Measurements from ENCODE around the gene XPO1.
"Not testable (repeated sequence)": the region's sequence is repeated elsewhere in the genome, so short reads cannot be mapped to it uniquely, and the experiment has no call there.

The XPO1 gene

GRCh38 chr2:61446971-61447370 lies 91.2 kb downstream of the XPO1 start:
- not testable (repeated sequence) for DNase-seq (ENCODE audit: low read depth); H3K4me3 ChIP-seq (ENCODE audit: low read depth, low read length)

DNA sequence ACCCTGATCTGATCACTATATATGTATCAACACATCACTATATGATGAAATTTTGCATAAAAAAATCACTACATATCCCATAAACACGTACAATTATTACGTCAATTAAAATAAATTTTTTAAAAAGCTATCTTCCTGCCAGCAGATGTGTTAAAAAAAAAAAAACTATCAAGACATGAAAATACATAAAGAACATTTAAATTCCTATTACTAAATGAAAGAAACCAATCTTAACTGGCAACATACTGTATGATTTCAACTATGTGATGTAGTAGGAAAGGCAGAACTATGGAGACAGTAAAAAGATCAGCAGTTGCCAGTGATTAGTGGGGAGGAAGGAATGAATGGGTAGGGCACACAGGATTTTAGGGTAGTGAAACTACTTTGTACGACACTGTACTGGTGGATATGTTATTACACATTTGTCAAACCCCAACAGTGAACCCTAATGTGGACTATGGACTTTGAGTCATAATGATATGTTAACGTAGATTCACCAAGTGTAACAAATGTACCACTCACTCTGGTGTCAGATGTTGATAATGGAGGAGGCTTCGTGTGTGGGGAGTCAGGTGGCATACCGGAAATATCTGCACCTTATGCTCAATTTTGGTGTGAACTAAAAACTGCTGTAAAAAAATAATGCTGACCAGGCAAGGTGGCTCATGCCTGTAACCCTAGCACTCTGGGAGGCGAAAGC lies 94.7 kb downstream of the XPO1 start:
- no peak for DNase-seq (ENCODE audit: low read depth)
- no peak overlapping the region for H3K4me3 ChIP-seq (ENCODE audit: low read depth, low read length)

GRCh38 chr2:61439241-61440002 lies 98.7 kb downstream of the XPO1 start:
- no peak overlapping the region for H3K4me3 ChIP-seq (ENCODE audit: low read depth, low read length)
- DNase-seq (ENCODE audit: low read depth) = no peak

DNA sequence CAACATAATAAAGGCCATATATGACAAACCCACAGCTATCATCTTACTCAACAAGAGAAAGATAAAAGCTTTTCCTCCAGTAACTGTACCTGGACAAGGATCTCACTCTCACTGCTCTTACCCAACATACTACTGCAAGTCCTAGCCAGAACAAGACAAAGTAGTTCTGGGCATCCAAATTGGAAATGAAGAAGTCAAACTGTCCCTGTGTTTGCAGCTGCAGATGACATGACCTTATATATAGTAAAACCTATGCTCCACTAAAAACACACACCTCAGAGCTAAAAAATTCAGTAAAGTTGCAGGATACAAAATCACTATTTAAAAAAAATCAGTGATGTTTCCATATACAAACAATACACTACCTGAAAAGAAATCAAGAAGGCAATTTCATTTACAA lies 99.5 kb downstream of the XPO1 start:
- no peak for DNase-seq (ENCODE audit: low read depth)
- H3K4me3 ChIP-seq (ENCODE audit: low read depth, low read length) = no peak overlapping the region

- H3K4me3 ChIP-seq (ENCODE audit: low read depth, low read length) = no peak overlapping the region
- no peak for DNase-seq (ENCODE audit: low read depth)
These were observed 101.0 kb downstream of the XPO1 start for GRCh38 chr2:61437170-61437569.

DNA sequence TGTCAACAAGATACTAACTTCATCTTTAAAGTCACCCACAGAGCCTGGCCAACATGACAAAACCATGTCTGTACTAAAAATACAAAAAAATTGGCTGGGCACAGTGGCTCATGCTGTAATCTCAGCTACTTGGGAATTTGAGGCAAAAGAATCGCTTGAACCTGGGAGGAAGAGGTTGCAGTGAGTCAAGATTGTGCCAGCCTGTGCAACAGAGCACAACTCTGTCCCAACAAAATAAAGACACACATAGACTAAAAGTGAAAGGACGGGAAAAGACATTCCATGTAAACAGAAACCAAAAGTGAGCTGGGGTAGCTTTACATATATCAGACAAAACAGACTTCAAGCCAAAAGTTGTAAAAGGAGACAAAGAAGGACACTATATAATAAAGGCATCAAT lies 102.1 kb downstream of the XPO1 start:
- no peak for DNase-seq (ENCODE audit: low read depth)
- no peak overlapping the region for H3K4me3 ChIP-seq (ENCODE audit: low read depth, low read length)

DNA sequence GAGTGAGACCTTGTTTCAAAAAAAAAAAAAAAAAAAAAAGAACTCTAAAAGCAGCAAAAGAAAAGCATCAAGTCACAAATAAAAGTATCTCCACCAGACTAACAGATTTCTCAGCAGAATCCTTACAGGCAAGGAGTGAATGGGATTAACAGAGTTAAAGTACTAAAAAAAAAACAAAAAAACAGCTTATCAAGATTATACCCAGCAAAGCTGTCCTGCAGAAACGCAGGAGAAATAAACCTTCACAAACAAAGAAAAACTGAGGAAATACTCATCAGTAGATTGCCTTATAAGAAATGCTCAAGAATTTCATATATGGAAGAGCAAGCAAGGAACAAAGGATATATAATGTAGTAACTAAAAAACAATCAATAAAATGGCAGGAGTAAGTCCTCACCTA lies 102.9 kb downstream of the XPO1 start:
- no peak overlapping the region for H3K4me3 ChIP-seq (ENCODE audit: low read depth, low read length)
- DNase-seq (ENCODE audit: low read depth) = no peak

DNA sequence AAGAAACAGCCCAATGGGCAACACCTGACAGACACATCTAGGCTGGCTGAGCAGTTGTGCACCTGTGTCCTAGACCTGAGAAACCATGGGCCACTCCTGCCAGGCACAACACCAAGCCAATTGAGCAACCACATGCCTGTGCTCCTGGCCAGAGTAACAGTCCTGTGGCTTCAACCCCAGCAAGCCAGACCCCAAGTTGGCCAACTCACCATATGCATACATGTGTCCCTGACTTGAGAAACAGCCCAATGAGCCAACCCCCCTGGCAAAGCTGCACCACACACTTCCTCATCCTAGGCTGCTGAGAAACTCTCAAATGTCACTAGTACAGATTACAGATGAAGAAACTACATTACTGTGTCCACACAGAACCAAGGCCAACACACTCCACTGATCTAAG lies 103.8 kb downstream of the XPO1 start:
- H3K4me3 ChIP-seq (ENCODE audit: low read depth, low read length) = no peak overlapping the region
- no peak for DNase-seq (ENCODE audit: low read depth)

GRCh38 chr2:61433606-61434005 lies 104.5 kb downstream of the XPO1 start:
- DNase-seq (ENCODE audit: low read depth) = no peak
- H3K4me3 ChIP-seq (ENCODE audit: low read depth, low read length) = no peak overlapping the region

GRCh38 chr2:61432990-61433389 lies 105.2 kb downstream of the XPO1 start:
- H3K4me3 ChIP-seq (ENCODE audit: low read depth, low read length) = no peak overlapping the region
- DNase-seq (ENCODE audit: low read depth) = no peak

DNA sequence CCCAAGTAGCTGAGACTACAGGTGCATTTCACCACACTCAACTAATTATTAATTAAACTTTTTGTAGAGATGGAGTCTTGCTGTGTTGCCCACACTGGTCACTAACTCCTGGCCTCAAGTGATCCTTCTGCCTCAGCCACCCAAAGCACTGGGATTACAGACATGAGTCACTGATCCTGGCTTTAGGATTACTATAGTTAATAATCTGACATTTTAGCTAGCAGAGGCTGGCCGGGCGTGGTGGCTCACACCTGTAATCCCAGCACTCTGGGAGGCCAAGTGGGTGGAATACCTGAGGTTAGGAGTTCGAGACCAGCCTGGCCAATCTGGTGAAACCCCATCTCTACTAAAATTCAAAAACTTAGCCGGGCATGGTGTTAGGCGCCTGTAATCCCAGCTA lies 106.8 kb downstream of the XPO1 start:
- DNase-seq (ENCODE audit: low read depth) = no peak
- no peak overlapping the region for H3K4me3 ChIP-seq (ENCODE audit: low read depth, low read length)

Data from skeletal muscle cell (primary cell).